ENCODE measurements around the gene CTCFL. TPM values are rescaled to one million over a fixed set of nuclear protein-coding genes. Genes with fewer than 3 reads are reported as not detected.

CTCFL gene
- total RNA-seq, 4 donors from 2014 or later = not detected

DNA sequence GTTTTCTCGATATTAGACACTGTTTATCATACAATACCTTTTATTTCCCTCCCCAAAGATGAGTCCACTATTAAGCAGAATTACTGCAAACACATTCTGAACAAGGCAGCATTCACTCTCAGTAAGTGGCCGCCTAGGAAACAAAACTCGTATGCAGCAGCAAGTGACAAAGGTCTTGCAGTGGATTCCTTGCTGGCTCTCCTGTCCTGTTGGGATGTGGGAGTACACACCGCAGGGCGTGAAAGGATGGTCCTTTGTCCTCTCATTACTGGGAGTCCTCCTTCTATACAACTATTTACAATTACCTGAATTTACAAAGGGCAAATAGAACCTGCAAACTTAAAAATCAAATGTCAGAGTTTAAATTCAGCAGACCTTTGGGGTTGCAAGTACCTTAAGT lies 16.1 kb downstream of the CTCFL start:
- DNase-seq (ENCODE audit: low spot score in 2 of 2) = no peak
- intact Hi-C loops (cut with DNase I; ENCODE audit: low total_unique reads) = no loop called here
- WGBS, 2 donors = 87 to 88% methylated on average over 5 of the region's 5 CpGs
- H3K4me3 ChIP-seq (ENCODE audit: low read depth, poor library complexity, severe bottlenecking) = no peak overlapping the region
- TF ChIP-seq, protein P1, sequence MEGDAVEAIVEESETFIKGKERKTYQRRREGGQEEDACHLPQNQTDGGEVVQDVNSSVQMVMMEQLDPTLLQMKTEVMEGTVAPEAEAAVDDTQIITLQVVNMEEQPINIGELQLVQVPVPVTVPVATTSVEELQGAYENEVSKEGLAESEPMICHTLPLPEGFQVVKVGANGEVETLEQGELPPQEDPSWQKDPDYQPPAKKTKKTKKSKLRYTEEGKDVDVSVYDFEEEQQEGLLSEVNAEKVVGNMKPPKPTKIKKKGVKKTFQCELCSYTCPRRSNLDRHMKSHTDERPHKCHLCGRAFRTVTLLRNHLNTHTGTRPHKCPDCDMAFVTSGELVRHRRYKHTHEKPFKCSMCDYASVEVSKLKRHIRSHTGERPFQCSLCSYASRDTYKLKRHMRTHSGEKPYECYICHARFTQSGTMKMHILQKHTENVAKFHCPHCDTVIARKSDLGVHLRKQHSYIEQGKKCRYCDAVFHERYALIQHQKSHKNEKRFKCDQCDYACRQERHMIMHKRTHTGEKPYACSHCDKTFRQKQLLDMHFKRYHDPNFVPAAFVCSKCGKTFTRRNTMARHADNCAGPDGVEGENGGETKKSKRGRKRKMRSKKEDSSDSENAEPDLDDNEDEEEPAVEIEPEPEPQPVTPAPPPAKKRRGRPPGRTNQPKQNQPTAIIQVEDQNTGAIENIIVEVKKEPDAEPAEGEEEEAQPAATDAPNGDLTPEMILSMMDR (IDR thresholded peaks at IDR 0.05) = no peak
- no peak for TF ChIP-seq POLR2A (IDR thresholded peaks at IDR 0.05)

DNA sequence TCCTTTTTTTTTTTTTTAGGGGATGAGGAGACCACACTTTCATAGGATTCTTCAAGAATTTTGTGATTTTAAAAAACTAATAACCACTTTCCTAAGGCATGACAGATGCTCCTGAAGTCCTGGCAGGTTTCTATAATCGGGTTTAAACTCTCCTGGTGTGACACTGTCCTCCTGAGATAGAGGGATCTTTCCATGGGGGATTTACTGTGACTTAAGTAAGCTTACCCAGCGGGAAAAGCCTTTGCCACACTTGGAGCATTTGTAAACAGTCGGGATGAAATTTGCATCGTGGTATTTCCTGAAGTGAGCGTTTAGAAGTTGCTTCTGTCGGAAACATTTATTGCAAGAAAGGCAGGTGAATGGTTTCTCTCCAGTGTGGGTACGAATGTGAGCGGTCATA lies 16.6 kb downstream of the CTCFL start:
- intact Hi-C loops (cut with DNase I; ENCODE audit: low total_unique reads) = no loop called here
- no peak overlapping the region for H3K4me3 ChIP-seq (ENCODE audit: low read depth, poor library complexity, severe bottlenecking)
- TF ChIP-seq POLR2A (IDR thresholded peaks at IDR 0.05) = no peak
- TF ChIP-seq, protein P1 (IDR thresholded peaks at IDR 0.05) = no peak
- no peak for DNase-seq (ENCODE audit: low spot score in 2 of 2)
- WGBS, 2 donors = 70 to 74% methylated on average over 8 of the region's 8 CpGs

DNA sequence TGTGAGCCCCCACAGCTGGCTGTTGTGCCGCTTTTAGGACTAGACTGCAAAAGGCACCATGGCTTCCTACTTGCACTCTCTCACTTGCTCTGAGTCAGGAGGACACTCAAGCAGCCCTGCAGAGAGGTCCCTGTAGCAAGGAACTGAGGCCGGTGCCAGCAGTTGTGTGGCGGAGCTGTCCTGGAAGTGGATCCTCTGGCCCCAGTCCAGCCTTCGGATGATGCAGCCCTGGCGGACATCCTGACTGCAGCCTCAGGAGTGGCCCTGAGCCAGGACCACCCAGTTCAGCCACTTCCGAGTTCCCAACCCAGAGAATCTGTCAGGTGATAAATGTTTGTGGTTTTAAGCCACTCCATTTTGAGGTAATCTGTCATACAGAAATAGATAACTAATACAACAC lies 17.5 kb downstream of the CTCFL start:
- no peak for DNase-seq (ENCODE audit: low spot score in 2 of 2)
- no peak overlapping the region for H3K4me3 ChIP-seq (ENCODE audit: low read depth, poor library complexity, severe bottlenecking)
- intact Hi-C loops (cut with DNase I; ENCODE audit: low total_unique reads) = no loop called here
- TF ChIP-seq, protein P1 (IDR thresholded peaks at IDR 0.05) = no peak
- no peak for TF ChIP-seq POLR2A (IDR thresholded peaks at IDR 0.05)
- 45 to 68% methylated on average over 6 of the region's 6 CpGs for WGBS, 2 donors

DNA sequence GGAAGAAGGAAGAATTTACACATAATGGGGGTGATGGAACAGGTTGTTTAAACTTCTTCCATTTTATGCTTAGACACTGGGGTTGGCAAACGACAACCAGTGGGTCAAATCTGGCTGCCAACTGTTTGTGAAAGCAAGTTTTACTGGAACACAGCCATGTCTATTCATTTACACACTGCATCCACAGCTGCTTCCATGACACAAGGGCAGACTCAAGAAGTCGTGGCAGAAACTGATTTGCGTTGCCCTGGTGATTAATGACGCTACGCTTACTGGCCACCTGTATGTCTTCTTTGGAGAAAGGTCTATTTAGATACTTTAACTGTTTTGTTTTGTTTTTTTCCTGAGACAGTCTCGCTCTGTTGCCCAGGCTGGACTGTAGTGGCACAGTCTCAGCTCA lies 19.0 kb downstream of the CTCFL start:
- DNase-seq (ENCODE audit: low spot score in 2 of 2) = no peak
- H3K4me3 ChIP-seq (ENCODE audit: low read depth, poor library complexity, severe bottlenecking) = no peak overlapping the region
- WGBS, 2 donors = 61 to 70% methylated on average over 6 of the region's 6 CpGs
- intact Hi-C loops (cut with DNase I; ENCODE audit: low total_unique reads) = no loop called here
- no peak for TF ChIP-seq POLR2A (IDR thresholded peaks at IDR 0.05)
- TF ChIP-seq, protein P1 (IDR thresholded peaks at IDR 0.05) = no peak

DNA sequence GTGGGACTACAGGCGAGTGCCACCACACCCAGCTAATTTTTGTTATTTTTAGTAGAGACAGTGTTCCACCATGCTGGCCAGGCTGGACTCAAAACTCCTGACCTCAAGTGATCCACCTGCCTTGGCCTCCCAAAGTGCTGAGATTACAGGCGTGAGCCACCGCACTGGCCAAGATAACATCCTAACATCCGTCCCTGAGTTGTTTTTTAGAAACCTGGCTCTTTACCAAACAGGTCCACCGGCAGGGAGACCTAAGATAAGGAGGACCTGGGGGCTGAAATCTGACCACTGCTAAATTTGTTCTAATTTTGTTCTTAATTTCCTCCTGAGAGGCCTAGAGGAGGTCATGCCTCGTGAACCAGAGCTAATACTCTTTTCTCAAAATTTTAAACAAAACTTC lies 20.5 kb downstream of the CTCFL start:
- H3K4me3 ChIP-seq (ENCODE audit: low read depth, poor library complexity, severe bottlenecking) = no peak overlapping the region
- DNase-seq (ENCODE audit: low spot score in 2 of 2) = no peak
- no peak for TF ChIP-seq POLR2A (IDR thresholded peaks at IDR 0.05)
- TF ChIP-seq, protein P1 (IDR thresholded peaks at IDR 0.05) = no peak
- intact Hi-C loops (cut with DNase I; ENCODE audit: low total_unique reads) = no loop called here
- WGBS, 2 donors = 88 to 89% methylated on average over 6 of the region's 6 CpGs

DNA sequence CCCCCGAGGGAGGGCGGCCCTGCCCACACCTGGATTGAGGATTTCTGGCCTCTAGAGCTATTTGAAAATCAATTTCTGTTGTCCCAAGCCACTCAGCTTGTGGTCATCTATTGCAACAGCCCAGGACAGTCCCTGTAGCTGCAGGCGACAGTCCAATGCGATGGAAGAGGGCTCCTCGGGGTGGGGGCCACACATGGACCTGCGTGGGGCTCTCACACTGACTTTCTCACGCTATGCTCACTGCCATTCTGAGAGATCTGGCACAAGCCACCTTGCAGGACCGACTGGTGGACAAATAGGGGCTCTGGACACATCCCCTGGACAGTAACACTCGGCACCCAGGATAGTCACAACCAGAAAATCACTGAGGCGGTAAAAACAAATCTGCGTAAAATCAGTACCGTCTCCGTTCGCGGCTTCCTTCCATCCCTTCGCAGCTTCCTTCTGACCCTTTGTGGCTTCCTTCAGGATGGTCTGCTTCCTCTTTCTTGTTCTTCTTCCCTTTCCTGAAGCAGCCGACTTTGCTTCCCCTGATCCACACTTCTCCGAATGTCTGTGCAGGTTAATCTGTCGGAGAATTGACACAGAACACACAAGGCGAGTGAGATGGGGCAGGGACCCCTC lies 21.8 kb downstream of the CTCFL start:
- no peak for TF ChIP-seq POLR2A (IDR thresholded peaks at IDR 0.05)
- TF ChIP-seq, protein P1 (IDR thresholded peaks at IDR 0.05) = no peak
- intact Hi-C loops (cut with DNase I; ENCODE audit: low total_unique reads) = no loop called here
- WGBS, 2 donors = 82 to 83% methylated on average over 20 of the region's 20 CpGs
- H3K4me3 ChIP-seq (ENCODE audit: low read depth, poor library complexity, severe bottlenecking) = no peak overlapping the region
- DNase-seq (ENCODE audit: low spot score in 2 of 2) = peak in 1 of 2 donors; percentile 70

Data from lower leg skin (tissue), 4 donors.